IPS-NIHi7 (cell line): ENCODE measurements around the gene ZFP36L2.

Experiments used
- DNase-seq: peaks from one replicate; pipeline ENCODE4 v3.0.0; 2012; ENCODE audit warnings: mixed read lengths; ENCODE audit errors: extremely low spot score

ZFP36L2 gene

GRCh38 chr2:43246641-43247040 is 20.2 kb upstream of the ZFP36L2 start:
- no peak for DNase-seq

GRCh38 chr2:43241558-43241957 is 15.2 kb upstream of the ZFP36L2 start:
- no peak for DNase-seq

GRCh38 chr2:43240766-43241150 is 14.4 kb upstream of the ZFP36L2 start:
- no peak for DNase-seq

DNA sequence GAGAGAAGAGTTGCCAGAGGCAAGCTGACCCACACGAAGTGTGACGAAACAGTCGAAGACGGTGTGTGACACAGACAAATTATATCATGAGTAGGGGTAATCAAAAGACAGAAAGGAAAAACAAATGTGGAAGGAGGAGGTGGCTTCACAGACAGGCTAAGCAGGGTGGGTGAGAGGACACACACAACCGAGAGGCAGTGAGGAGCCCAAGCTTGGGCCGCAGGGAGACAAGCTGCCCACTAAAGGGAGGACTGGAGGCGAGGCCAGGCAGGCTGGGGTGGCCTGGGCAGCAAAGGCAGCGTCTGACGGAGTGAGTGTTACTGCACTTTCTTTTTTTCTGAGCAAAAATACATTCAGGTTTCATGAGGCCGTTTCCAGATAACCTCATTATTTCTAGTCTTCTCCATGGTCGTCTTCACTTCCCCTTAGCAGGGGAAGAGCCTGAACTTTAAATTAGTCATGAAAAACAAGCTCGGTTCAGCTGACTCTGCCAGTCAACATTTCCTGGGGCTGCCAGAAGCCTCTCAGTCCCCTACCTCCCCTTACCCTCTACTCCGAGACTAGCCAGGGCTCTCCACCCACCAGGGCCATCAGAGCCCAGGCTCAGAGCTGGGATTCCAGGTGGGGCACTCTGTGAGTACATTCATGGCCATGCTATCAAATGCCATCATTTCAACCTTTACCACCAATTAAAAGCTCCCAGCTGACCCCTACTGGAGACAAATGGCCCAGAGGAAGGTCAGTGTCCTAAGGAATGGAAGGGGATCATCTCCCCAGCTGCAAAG is 13.8 kb upstream of the ZFP36L2 start:
- peak; percentile 59 for DNase-seq

DNA sequence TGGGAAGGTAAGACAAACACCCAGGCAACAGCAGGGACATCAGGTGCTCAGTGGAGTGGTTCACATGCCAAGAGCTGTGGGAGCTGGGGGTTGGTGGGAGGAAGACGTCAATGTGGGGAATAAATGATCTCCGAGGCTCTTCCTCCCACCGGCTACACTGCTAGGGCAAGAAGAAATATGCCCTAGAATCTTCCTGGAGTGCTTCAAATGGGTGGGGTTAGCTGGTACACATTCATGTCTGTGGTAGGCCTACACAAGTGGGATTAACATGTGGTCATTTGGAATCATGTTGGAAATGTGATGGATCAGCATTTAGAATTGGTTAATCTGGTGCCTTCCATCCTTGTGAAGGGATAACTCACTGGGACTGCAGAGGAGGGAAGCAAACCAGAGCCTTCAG is 12.4 kb upstream of the ZFP36L2 start:
- DNase-seq, result no peak

GRCh38 chr2:43238176-43238575 is 11.8 kb upstream of the ZFP36L2 start:
- DNase-seq, result no peak

DNA sequence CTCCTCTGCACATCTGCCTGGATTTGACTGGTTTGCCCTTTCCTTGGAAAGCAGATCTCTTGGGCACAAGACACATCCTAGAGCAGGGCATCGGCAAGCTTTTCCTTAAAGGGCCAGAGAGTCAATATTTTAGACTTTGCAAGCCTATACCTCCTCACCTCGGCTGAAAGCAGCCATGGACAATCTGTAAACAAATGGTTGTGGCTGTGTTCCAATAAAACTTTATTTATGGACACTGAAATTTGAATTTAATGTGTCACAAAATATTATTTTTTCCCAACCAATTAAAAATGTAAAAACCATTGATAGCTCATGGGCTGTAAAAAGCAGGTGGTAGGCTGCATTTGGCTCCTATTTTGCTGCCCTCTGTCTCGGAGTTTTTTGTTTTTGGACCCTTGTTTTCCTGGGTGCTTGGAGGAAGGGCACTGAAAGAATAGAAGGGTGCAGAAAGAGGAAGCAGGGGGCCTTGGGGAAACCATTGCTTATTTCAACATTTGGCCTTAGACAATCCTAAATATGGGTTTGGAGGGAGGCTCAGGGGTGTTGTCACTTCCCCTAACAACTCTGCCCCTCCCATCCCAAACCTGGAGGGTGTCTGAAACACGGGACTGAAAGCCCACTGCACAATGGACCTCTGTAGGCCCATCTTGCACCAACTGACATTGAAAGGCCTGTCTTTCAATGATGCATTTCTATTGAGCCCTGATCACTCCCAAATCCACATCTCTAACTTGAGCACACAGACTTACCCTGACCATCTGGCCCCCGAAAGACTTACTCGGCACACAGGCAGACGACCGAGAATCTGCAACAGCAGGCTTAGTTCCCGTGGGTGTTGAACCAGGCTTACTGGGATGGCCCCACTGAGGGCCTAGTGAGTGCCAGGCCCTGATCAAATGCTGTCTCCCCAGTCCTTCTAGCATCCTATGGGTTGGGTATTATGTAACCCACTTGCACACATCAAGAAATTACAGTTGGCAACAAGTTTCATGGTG is 7.1 kb upstream of the ZFP36L2 start:
- DNase-seq, result no peak

- DNase-seq, result no peak
Measured at GRCh38 chr2:43230951-43231827, 4.8 kb upstream of the ZFP36L2 start.

GRCh38 chr2:43230351-43230885 is 4.0 kb upstream of the ZFP36L2 start:
- no peak for DNase-seq

GRCh38 chr2:43228756-43229659 is 2.6 kb upstream of the ZFP36L2 start:
- DNase-seq, result no peak

DNA sequence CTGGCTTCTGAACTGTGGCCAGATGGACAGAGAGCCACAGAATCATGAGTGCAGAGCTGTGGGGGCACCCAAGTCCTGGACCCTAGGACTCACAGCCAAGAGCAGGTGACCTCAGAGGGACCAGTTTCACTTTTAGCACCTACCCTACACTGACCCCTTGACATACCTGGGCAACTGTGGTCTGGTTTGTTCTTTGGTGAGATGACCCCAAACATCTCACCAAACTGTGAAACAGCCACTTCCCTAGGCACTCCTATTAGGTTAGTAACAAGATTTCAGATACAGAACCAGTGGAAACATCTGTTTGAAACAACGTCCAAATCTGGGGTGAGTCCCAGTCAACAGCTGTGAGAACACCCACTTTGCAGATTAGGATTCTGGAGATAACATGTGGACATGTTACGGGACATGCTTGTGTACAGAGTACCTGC is 1.9 kb upstream of the ZFP36L2 start:
- DNase-seq, result no peak

- no peak for DNase-seq
Measured at GRCh38 chr2:43227830-43228281, 1.4 kb upstream of the ZFP36L2 start.

- peak; percentile 70 for DNase-seq
Measured at GRCh38 chr2:43226955-43227829, 786 bp upstream of the ZFP36L2 start.

- DNase-seq, result no peak
Measured at GRCh38 chr2:43225788-43226557, 433 bp downstream of the ZFP36L2 start.

- DNase-seq, result no peak
Measured at GRCh38 chr2:43225093-43225787, 1.2 kb downstream of the ZFP36L2 start.

DNA sequence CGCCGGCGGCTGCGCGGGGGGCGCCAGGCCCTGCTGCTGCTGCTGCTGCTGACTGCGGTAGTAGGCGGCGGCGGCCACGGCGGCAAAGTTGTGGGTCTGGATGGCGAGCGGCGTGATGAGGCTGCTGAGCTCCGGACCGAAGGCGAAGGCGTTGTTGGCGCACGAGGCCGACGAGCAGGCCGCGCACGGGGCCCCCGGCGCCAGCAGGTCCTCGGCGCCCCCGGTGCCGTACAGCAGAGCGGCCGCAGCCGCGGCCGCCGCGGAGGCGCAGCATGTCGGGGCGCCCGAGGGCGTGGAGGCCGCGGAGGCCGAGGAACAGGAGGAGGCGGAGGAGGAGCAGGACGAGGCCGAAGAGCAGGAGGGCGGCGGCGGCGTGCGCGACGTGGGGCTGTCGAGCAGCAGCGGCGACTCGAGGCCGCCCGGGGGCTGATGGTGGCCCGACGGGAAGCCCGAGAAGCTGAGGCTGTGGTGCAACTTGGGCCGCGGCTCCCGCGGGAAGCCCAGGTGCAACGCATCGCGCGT is 1.8 kb downstream of the ZFP36L2 start:
- no peak for DNase-seq

- no peak for DNase-seq
Measured at GRCh38 chr2:43224131-43224570, 2.3 kb downstream of the ZFP36L2 start.
